Psoas muscle (tissue), 8 donors: Measurements from ENCODE around the gene MRPS12. TPM values are rescaled to one million over a fixed set of nuclear protein-coding genes. Genes with fewer than 3 reads are reported as not detected.
A peak's percentile ranks its signal among the peaks of the same experiment; 100 is the strongest.
"Not testable (repeated sequence)": the region's sequence is repeated elsewhere in the genome, so short reads cannot be mapped to it uniquely, and the experiment has no call there.

Experiments
- ATAC-seq, 4 donors: fragments of 200-7000 bp; cut with Tn5 transposase; one replicate each; pipeline ENCODE4 v1.9.1; 2020; ENCODE audit warnings: moderate library complexity in 3 of 4, mild to moderate bottlenecking in 2 of 4
- DNase-seq, 2 donors: peaks; one replicate each; pipeline ENCODE4 v3.0.0-alpha.2; 2020
- H3K27ac ChIP-seq: fragments of 200-600 bp; one replicate; pipeline ENCODE4 v1.8.0; 2022
- H3K27me3 ChIP-seq, 3 donors: fragments of 200-600 bp in 1 of 3; one replicate each; pipeline versions ENCODE4 v1.6.1 to v1.8.0; 2013 to 2022; ENCODE audit warnings: low read length in 2 of 3, mild to moderate bottlenecking in 2 of 3, moderate library complexity in 1 of 3; ENCODE audit not compliant: insufficient read depth in 3 of 3
- H3K36me3 ChIP-seq, 2 donors: fragments of 200-600 bp in 1 of 2; one replicate each; pipeline versions ENCODE4 v1.6.1 to v1.8.0; 2013 to 2022; ENCODE audit warnings: low read depth in 1 of 2, mild to moderate bottlenecking in 1 of 2, moderate library complexity in 1 of 2; ENCODE audit not compliant: insufficient read depth in 1 of 2
- H3K4me1 ChIP-seq: fragments of 200-600 bp; one replicate; pipeline ENCODE4 v1.8.0; 2022
- H3K4me3 ChIP-seq: fragments of 200-600 bp; one replicate; pipeline ENCODE4 v1.8.0; 2022; ENCODE audit warnings: mild to moderate bottlenecking
- H3K9me3 ChIP-seq: fragments of 200-600 bp; one replicate; pipeline ENCODE4 v1.8.0; 2022
- CTCF ChIP-seq: fragments of 200-600 bp; IDR thresholded peaks from one replicate; pipeline ENCODE4 v1.8.0; 2022; ENCODE audit warnings: antibody characterized with exemption
- WGBS, 3 donors: extraction: QIAGEN DNeasy Blood & Tissue Kit; methylation state at CpG; one replicate each; pipeline versions ENCODE4 v1.1.6 to v1.1.7; 2013; 5-methylcytosine and 5-hydroxymethylcytosine counted together
- intact Hi-C, 2 donors: fragments of 100-400 bp; cut with DNase I; formaldehyde crosslinking; loops; one replicate each; pipeline versions ENCODE4 v1.11.0 to v1.14.2; 2022
- polyA plus RNA-seq, 3 donors: library from polyadenylated mRNA; stranded (reverse); fragments of 200-250 nt; gene quantifications; one replicate each; pipeline ENCODE4 v1.2.3, GENCODE V29; 2013
- total RNA-seq, 4 donors: library from RNA; stranded (reverse); fragmentation: NEBNext Ultra II Directional in 2 of 4; extraction: Animal tissue kit (Norgen Biotek cat#: 25700) in 2 of 4; gene quantifications; one replicate each; pipeline versions ENCODE4 v1.2.1 to v1.2.4, GENCODE V29; 2021 to 2023
- donor health status: healthy with polysubstance abuse.
- donor health status: DM: no; HTN: no; CAD: no; lungs with moderate emphysema.
- donor health status: Bipolar disorder and iron deficiency.
- donor health status: healthy.
- donor health status: DM: yes; HTN: yes; CAD: no.
- donor health status: DM: no; HTN: no; CAD: no.
- donor health status: DM: no; HTN: no; CAD: no.
- donor health status: DM: yes; HTN: yes; CAD: no.

Gene MRPS12
- total and polyA plus RNA-seq, 7 donors = 33.8 to 175 (median 70.5) TPM

GRCh38 chr19:38939957-38940356 is 9.2 kb downstream of the MRPS12 start:
- DNase-seq = no peak
- no peaks in the 10 kb centered on the region for H3K27me3 ChIP-seq
- ATAC-seq = no peak
- no peaks in the 10 kb centered on the region for H3K36me3 ChIP-seq
- no peak overlapping the region for H3K4me3 ChIP-seq
- intact Hi-C loops = no loop called here
- no peak overlapping the region for H3K27ac ChIP-seq
- no peaks in the 10 kb centered on the region for H3K9me3 ChIP-seq
- no peak for TF ChIP-seq CTCF
- 59 to 64% (median 61%) methylated on average over 5 of the region's 5 CpGs for WGBS, 3 donors
- H3K4me1 ChIP-seq = no peaks in the 10 kb centered on the region

- WGBS, 3 donors = 79 to 88% (median 79%) methylated on average over 5 of the region's 5 CpGs
- ATAC-seq, intact Hi-C loops, H3K27ac ChIP-seq, H3K4me1 ChIP-seq, H3K36me3 ChIP-seq, H3K27me3 ChIP-seq, DNase-seq, H3K9me3 ChIP-seq, H3K4me3 ChIP-seq: not testable (repeated sequence)
Measured at GRCh38 chr19:38941466-38941865, 10.7 kb downstream of the MRPS12 start.

- whole genome bisulfite sequencing, 3 donors = 72 to 79% (median 73%) methylated on average over 2 of the region's 2 CpGs
- Histone ChIP-seq H3K4me1 (no peaks in the 10 kb centered on the region), H3K4me3 (no peak overlapping the region), H3K27me3 (no peaks in the 10 kb centered on the region), H3K9me3 (no peaks in the 10 kb centered on the region), H3K36me3 (no peaks in the 10 kb centered on the region), H3K27ac (no peak overlapping the region)
- intact Hi-C loops = no loop called here
- ATAC-seq (no peak), DNase-seq (no peak)
- TF ChIP-seq CTCF = no peak
Measured at GRCh38 chr19:38941979-38942378, 11.2 kb downstream of the MRPS12 start.

GRCh38 chr19:38942471-38943181 is 11.9 kb downstream of the MRPS12 start:
- WGBS, 3 donors = 81 to 87% (median 84%) methylated on average over 20 of the region's 20 CpGs
- H3K4me1 ChIP-seq = no peaks in the 10 kb centered on the region
- DNase-seq (no peak), ATAC-seq (peak in 1 of 4 donors; percentile 27)
- H3K27me3 ChIP-seq = no peaks in the 10 kb centered on the region
- intact Hi-C loops = no loop called here
- no peaks in the 10 kb centered on the region for H3K36me3 ChIP-seq
- H3K27ac ChIP-seq = no peak overlapping the region
- no peak for TF ChIP-seq CTCF
- H3K9me3 ChIP-seq = no peaks in the 10 kb centered on the region
- H3K4me3 ChIP-seq = no peak overlapping the region

GRCh38 chr19:38944981-38945506 is 14.3 kb downstream of the MRPS12 start:
- Histone ChIP-seq H3K27ac (no peak overlapping the region), H3K4me3 (no peak overlapping the region), H3K27me3 (no peaks in the 10 kb centered on the region), H3K9me3 (no peaks in the 10 kb centered on the region), H3K36me3 (no peaks in the 10 kb centered on the region), H3K4me1 (peaks cover 1% of the 10 kb centered on the region)
- intact Hi-C loops = no loop called here
- ATAC-seq (no peak), DNase-seq (no peak)
- WGBS, 3 donors = 85 to 95% (median 91%) methylated on average over 11 to 12 of the region's 12 CpGs
- no peak for TF ChIP-seq CTCF
